HEK293 (cell line): ENCODE measurements around the gene FXN.

Experiments used
- CTCF ChIA-PET: fragments of 350-600 bp; formaldehyde crosslinking; extraction: SDS; loops from one replicate; lab custom pipeline; 2021; ENCODE audit warnings: antibody characterized with exemption; lab: Yijun Ruan, JAX
- POLR2A ChIA-PET: fragments of 300-600 bp; formaldehyde crosslinking; extraction: SDS; loops from one replicate; lab custom pipeline; 2020; ENCODE audit warnings: antibody characterized with exemption, inconsistent platforms; lab: Yijun Ruan, JAX
- H3K27ac ChIP-seq: fragments of 200-500 bp; sonication (Bioruptor generic); 2 replicates; pipeline ENCODE4 v1.5.1; 2014; ENCODE audit warnings: low read depth, low read length, control low read depth, inconsistent platforms; ENCODE audit errors: extremely low read depth
- H3K36me3 ChIP-seq, 2 experiments: fragments of 200-500 bp in 1 of 2; sonication (Bioruptor generic) in 1 of 2; 1 replicate in 1 of 2; 2 replicates in 1 of 2; pipeline ENCODE4 v1.5.1; 2014 to 2017; ENCODE audit warnings: inconsistent platforms in 2 of 2, low read length in 2 of 2; ENCODE audit not compliant: control insufficient read depth in 2 of 2, insufficient read depth in 1 of 2
- H3K4me1 ChIP-seq: fragments of 200-500 bp; sonication (Bioruptor generic); 2 replicates; pipeline ENCODE4 v1.5.1; 2014; ENCODE audit warnings: mild to moderate bottlenecking, low read length, inconsistent platforms; ENCODE audit not compliant: control insufficient read depth, insufficient read depth
- H3K4me3 ChIP-seq: 2 replicates; pipeline ENCODE4 v1.5.1; 2011; ENCODE audit warnings: low read depth, mild to moderate bottlenecking, control low read depth, low read length, moderate library complexity
- H3K9me3 ChIP-seq: fragments of 200-500 bp; sonication (Bioruptor generic); 2 replicates; pipeline ENCODE4 v1.5.1; 2014; ENCODE audit warnings: low read depth, low read length, inconsistent platforms; ENCODE audit not compliant: control insufficient read depth, insufficient read depth
- IKZF3 ChIP-seq: fragments of 450-650 bp; IDR thresholded peaks from 2 replicates; pipeline ENCODE4 v1.5.0; 2018; ENCODE audit warnings: missing biosample characterization, mild to moderate bottlenecking, missing genetic modification characterization, moderate library complexity
- KLF1 ChIP-seq: fragments of 450-650 bp; formaldehyde crosslinking; IDR thresholded peaks from 2 replicates; pipeline ENCODE4 v1.5.1; 2016; ENCODE audit warnings: missing biosample characterization, missing genetic modification characterization
- KLF9 ChIP-seq: fragments of 450-650 bp; formaldehyde crosslinking; IDR thresholded peaks from 2 replicates; pipeline ENCODE4 v1.5.1; 2016; ENCODE audit warnings: missing biosample characterization, missing genetic modification characterization, low read depth
- ZBTB20 ChIP-seq: fragments of 450-650 bp; formaldehyde crosslinking; IDR thresholded peaks from 2 replicates; pipeline ENCODE4 v1.5.1; 2016; ENCODE audit warnings: missing biosample characterization, missing genetic modification characterization
- ZBTB8A ChIP-seq: fragments of 450-650 bp; formaldehyde crosslinking; IDR thresholded peaks from 2 replicates; pipeline ENCODE4 v1.5.1; 2016; ENCODE audit warnings: missing biosample characterization, missing genetic modification characterization
- ZFHX2 ChIP-seq: fragments of 450-650 bp; formaldehyde crosslinking; conservative IDR thresholded peaks from 2 replicates; pipeline ENCODE4 v1.5.1; 2016; ENCODE audit warnings: missing biosample characterization, missing genetic modification characterization
- ZNF239 ChIP-seq: fragments of 450-650 bp; formaldehyde crosslinking; IDR thresholded peaks from 2 replicates; pipeline ENCODE4 v1.5.1; 2016; ENCODE audit warnings: missing biosample characterization, missing genetic modification characterization
- ZNF266 ChIP-seq: fragments of 450-650 bp; formaldehyde crosslinking; IDR thresholded peaks from 2 replicates; pipeline ENCODE4 v1.5.1; 2016; ENCODE audit warnings: missing biosample characterization, missing genetic modification characterization, low read depth
- ZNF335 ChIP-seq: fragments of 450-650 bp; formaldehyde crosslinking; conservative IDR thresholded peaks from 2 replicates; pipeline ENCODE4 v1.5.1; 2016; ENCODE audit warnings: missing biosample characterization, missing genetic modification characterization
- ZNF366 ChIP-seq: fragments of 450-650 bp; formaldehyde crosslinking; conservative IDR thresholded peaks from 2 replicates; pipeline ENCODE4 v1.5.1; 2016; ENCODE audit warnings: missing biosample characterization, missing genetic modification characterization
- ZNF37A ChIP-seq: fragments of 450-650 bp; IDR thresholded peaks from 2 replicates; pipeline ENCODE4 v1.5.1; 2018; ENCODE audit warnings: missing biosample characterization, missing genetic modification characterization
- ZNF391 ChIP-seq: fragments of 450-650 bp; formaldehyde crosslinking; IDR thresholded peaks from 2 replicates; pipeline ENCODE4 v1.5.1; 2016; ENCODE audit warnings: low read depth, missing biosample characterization, missing genetic modification characterization, borderline replicate concordance
- ZNF626 ChIP-seq: fragments of 450-650 bp; sonication (Bioruptor Pico); formaldehyde crosslinking; IDR thresholded peaks from 2 replicates; pipeline ENCODE4 v1.5.1; 2018; ENCODE audit warnings: missing biosample characterization, missing genetic modification characterization, inconsistent platforms
- TF ChIP-seq, protein P1 (sequence below): fragments of 450-650 bp; formaldehyde crosslinking; conservative IDR thresholded peaks from 2 replicates; pipeline ENCODE4 v1.5.1; 2016; ENCODE audit warnings: low read depth, missing biosample characterization, missing genetic modification characterization
- TF ChIP-seq, protein P2 (sequence below): fragments of 450-650 bp; formaldehyde crosslinking; IDR thresholded peaks from 2 replicates; pipeline ENCODE4 v1.5.1; 2016; ENCODE audit warnings: missing biosample characterization, missing genetic modification characterization
- TF ChIP-seq, protein P3 (sequence below): fragments of 450-650 bp; formaldehyde crosslinking; IDR thresholded peaks from 2 replicates; pipeline ENCODE4 v1.5.1; 2016; ENCODE audit warnings: missing biosample characterization, missing genetic modification characterization
- TF ChIP-seq, protein P4 (sequence below): fragments of 450-650 bp; formaldehyde crosslinking; IDR thresholded peaks from 2 replicates; pipeline ENCODE4 v1.5.1; 2017; ENCODE audit warnings: missing biosample characterization, missing genetic modification characterization
- TF ChIP-seq, protein P5 (sequence below): sonication (generic); formaldehyde crosslinking; IDR thresholded peaks from 2 replicates; pipeline ENCODE4 v1.8.1; 2022; ENCODE audit warnings: mild to moderate bottlenecking, moderate library complexity, missing genetic modification reagents
- TF ChIP-seq, protein P6 (sequence below): fragments of 450-650 bp; formaldehyde crosslinking; IDR thresholded peaks from 2 replicates; pipeline ENCODE4 v1.5.1; 2016; ENCODE audit warnings: missing biosample characterization, missing genetic modification characterization

FXN gene

DNA sequence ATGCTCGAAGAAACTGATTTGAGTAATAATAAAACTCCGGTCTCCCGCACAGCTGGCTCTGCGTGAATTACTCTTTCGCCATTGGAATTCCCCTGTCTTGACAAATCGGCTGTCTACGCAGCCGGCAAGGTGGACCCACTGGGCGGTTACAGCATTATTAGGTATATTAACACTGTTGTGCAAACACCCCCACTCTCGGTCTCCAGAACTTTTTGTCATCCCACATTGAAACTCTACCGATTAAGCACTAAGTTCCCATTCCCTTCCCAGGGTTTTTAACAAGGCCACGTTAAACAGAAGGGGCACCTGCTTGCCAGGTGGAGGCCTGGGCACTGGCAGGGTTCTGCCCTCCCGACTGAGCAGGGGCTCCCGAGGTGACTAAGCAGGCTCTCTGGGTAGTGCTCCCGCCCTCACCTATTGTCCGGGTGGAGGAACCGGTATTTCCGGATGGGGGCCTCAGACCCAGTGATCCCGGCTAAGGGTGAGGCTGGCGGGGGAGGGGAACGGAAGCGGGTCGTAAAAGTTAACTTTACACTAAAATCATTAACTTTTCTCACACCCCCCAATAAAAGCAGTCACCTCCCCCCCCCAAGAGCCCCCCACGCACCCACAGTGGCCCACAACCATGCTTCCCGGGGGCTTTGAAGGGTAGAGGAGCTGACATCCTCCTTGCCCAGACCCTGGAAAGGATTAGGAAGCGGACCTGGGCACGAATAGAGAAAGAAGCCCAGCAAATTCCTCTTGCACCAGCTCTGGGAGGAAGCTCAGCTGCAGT, 85.0 kb downstream of the FXN start (continued):
- TF ChIP-seq, protein P1, sequence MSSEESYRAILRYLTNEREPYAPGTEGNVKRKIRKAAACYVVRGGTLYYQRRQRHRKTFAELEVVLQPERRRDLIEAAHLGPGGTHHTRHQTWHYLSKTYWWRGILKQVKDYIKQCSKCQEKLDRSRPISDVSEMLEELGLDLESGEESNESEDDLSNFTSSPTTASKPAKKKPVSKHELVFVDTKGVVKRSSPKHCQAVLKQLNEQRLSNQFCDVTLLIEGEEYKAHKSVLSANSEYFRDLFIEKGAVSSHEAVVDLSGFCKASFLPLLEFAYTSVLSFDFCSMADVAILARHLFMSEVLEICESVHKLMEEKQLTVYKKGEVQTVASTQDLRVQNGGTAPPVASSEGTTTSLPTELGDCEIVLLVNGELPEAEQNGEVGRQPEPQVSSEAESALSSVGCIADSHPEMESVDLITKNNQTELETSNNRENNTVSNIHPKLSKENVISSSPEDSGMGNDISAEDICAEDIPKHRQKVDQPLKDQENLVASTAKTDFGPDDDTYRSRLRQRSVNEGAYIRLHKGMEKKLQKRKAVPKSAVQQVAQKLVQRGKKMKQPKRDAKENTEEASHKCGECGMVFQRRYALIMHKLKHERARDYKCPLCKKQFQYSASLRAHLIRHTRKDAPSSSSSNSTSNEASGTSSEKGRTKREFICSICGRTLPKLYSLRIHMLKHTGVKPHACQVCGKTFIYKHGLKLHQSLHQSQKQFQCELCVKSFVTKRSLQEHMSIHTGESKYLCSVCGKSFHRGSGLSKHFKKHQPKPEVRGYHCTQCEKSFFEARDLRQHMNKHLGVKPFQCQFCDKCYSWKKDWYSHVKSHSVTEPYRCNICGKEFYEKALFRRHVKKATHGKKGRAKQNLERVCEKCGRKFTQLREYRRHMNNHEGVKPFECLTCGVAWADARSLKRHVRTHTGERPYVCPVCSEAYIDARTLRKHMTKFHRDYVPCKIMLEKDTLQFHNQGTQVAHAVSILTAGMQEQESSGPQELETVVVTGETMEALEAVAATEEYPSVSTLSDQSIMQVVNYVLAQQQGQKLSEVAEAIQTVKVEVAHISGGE (tag by site-specific recombination), result peak; percentile 47; the same call in 1 of the 2 replicates
- TF ChIP-seq, protein P2, sequence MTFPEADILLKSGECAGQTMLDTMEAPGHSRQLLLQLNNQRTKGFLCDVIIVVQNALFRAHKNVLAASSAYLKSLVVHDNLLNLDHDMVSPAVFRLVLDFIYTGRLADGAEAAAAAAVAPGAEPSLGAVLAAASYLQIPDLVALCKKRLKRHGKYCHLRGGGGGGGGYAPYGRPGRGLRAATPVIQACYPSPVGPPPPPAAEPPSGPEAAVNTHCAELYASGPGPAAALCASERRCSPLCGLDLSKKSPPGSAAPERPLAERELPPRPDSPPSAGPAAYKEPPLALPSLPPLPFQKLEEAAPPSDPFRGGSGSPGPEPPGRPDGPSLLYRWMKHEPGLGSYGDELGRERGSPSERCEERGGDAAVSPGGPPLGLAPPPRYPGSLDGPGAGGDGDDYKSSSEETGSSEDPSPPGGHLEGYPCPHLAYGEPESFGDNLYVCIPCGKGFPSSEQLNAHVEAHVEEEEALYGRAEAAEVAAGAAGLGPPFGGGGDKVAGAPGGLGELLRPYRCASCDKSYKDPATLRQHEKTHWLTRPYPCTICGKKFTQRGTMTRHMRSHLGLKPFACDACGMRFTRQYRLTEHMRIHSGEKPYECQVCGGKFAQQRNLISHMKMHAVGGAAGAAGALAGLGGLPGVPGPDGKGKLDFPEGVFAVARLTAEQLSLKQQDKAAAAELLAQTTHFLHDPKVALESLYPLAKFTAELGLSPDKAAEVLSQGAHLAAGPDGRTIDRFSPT (tag by site-specific recombination), result peak; percentile 47; the same call in 1 of the 2 replicates
- TF ChIP-seq ZBTB8A (tag by site-specific recombination) (peak; percentile 43; the same call in 1 of the 2 replicates), ZNF335 (0 out of 2 replicates have a peak, but pooled peaks have one; percentile 11), ZNF266 (tag by site-specific recombination) (no peak), ZNF366 (0 out of 2 replicates have a peak, but pooled peaks have one; percentile 12), ZNF391 (tag by site-specific recombination) (no peak), IKZF3 (no peak), ZFHX2 (tag by site-specific recombination) (no peak), KLF1 (tag by site-specific recombination) (no peak), ZNF239 (tag by site-specific recombination) (no peak)
- TF ChIP-seq, protein P3, sequence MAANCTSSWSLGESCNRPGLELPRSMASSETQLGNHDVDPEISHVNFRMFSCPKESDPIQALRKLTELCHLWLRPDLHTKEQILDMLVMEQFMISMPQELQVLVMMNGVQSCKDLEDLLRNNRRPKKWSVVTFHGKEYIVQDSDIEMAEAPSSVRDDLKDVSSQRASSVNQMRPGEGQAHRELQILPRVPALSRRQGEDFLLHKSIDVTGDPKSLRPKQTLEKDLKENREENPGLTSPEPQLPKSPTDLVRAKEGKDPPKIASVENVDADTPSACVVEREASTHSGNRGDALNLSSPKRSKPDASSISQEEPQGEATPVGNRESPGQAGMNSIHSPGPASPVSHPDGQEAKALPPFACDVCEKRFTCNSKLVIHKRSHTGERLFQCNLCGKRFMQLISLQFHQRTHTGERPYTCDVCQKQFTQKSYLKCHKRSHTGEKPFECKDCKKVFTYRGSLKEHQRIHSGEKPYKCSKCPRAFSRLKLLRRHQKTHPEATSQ (tag by site-specific recombination), result no peak
- TF ChIP-seq, protein P4, sequence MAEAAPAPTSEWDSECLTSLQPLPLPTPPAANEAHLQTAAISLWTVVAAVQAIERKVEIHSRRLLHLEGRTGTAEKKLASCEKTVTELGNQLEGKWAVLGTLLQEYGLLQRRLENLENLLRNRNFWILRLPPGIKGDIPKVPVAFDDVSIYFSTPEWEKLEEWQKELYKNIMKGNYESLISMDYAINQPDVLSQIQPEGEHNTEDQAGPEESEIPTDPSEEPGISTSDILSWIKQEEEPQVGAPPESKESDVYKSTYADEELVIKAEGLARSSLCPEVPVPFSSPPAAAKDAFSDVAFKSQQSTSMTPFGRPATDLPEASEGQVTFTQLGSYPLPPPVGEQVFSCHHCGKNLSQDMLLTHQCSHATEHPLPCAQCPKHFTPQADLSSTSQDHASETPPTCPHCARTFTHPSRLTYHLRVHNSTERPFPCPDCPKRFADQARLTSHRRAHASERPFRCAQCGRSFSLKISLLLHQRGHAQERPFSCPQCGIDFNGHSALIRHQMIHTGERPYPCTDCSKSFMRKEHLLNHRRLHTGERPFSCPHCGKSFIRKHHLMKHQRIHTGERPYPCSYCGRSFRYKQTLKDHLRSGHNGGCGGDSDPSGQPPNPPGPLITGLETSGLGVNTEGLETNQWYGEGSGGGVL (tag by site-specific recombination), result peak; percentile 28; the same call in 1 of the 2 replicates
- TF ChIP-seq, all 188 proteins: peak for 10

DNA sequence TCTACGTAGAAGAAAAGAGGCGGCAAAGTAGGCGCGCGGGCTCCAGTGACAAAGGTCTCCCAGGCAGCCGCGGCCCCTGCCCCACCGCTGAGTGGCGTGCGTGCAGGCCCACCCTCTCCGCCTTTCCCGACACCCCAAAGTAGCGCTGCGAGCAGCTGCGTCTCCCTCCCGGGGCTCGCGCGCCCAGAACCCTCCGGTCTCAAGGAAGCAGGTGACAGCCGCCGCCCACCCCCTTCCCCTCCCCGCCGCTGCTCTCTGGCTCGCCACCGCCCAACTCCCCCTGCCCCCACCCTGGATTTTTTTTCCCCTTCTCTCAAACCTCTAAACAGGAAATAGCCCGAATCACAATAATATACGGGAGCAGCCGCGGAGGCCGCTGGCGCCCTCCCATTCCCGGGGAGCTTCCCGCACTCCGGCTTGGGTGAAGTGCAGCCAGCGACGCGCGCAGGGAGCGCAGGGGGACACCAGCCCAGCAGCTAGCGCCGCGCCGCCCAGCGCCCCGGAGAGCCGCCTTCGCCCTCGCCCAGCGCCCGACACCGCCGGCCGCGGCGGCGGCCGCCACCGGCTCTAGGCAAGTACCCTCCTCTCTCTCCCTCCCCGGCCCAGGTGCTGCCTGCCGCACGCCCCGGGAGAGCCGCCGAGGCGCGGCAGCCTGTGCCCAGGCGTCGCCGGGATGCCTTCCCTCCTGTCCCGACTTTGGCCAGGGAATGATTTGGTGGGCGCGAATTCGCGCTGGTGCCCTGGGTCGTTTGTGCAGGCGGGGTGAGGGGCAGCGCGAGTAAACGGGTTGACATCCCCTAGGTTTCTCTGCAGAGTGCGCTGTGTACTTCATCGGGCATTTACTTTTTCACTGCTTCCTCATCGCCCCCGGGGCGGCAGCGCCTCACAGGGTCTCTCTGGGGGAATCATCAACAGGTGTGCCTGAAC, 85.9 kb downstream of the FXN start:
- H3K4me3 ChIP-seq, result peak overlapping the region; percentile 83
- POLR2A ChIA-PET, result interaction anchor here (0.6 to 2.7 kb wide), 9 partner anchors 8 to 1297 kb away, joined by 3 to 13 read pairs (median 4); no protein-coding TSS in a partner anchor
- 0 out of 2 replicates have a peak, but pooled peaks have one; percentile 17 for TF ChIP-seq KLF9 (tag by site-specific recombination)
- no peak for TF ChIP-seq ZNF37A (tag by site-specific recombination)
- TF ChIP-seq ZNF626 (tag by site-specific recombination), result no peak
- TF ChIP-seq, protein P5, sequence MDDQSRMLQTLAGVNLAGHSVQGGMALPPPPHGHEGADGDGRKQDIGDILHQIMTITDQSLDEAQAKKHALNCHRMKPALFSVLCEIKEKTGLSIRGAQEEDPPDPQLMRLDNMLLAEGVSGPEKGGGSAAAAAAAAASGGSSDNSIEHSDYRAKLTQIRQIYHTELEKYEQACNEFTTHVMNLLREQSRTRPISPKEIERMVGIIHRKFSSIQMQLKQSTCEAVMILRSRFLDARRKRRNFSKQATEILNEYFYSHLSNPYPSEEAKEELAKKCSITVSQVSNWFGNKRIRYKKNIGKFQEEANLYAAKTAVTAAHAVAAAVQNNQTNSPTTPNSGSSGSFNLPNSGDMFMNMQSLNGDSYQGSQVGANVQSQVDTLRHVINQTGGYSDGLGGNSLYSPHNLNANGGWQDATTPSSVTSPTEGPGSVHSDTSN (CRISPR knock-in tag), result peak; percentile 74
- TF ChIP-seq, protein P6, sequence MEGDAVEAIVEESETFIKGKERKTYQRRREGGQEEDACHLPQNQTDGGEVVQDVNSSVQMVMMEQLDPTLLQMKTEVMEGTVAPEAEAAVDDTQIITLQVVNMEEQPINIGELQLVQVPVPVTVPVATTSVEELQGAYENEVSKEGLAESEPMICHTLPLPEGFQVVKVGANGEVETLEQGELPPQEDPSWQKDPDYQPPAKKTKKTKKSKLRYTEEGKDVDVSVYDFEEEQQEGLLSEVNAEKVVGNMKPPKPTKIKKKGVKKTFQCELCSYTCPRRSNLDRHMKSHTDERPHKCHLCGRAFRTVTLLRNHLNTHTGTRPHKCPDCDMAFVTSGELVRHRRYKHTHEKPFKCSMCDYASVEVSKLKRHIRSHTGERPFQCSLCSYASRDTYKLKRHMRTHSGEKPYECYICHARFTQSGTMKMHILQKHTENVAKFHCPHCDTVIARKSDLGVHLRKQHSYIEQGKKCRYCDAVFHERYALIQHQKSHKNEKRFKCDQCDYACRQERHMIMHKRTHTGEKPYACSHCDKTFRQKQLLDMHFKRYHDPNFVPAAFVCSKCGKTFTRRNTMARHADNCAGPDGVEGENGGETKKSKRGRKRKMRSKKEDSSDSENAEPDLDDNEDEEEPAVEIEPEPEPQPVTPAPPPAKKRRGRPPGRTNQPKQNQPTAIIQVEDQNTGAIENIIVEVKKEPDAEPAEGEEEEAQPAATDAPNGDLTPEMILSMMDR, result peak; percentile 12; the same call in 1 of the 2 replicates
- TF ChIP-seq ZBTB20 (tag by site-specific recombination), result peak; percentile 45; the same call in 1 of the 2 replicates

More for the DNA sequence above, 85.9 kb downstream of the FXN start:
- Histone ChIP-seq H3K27ac (peak overlapping the region; percentile 90), H3K9me3 (no peaks in the 10 kb centered on the region), H3K4me1 (peaks cover 3% of the 10 kb centered on the region; the same call in 1 of the 2 replicates), H3K36me3 (no peaks in the 10 kb centered on the region)
- CTCF ChIA-PET, result interaction anchor here (0.6 to 2.1 kb wide), 12 partner anchors 14 to 104 kb away, joined by 3 to 10 read pairs (median 4); partner anchors contain the start of gene TJP2
